Measurements from ENCODE around the gene OR51V1.

DNA sequence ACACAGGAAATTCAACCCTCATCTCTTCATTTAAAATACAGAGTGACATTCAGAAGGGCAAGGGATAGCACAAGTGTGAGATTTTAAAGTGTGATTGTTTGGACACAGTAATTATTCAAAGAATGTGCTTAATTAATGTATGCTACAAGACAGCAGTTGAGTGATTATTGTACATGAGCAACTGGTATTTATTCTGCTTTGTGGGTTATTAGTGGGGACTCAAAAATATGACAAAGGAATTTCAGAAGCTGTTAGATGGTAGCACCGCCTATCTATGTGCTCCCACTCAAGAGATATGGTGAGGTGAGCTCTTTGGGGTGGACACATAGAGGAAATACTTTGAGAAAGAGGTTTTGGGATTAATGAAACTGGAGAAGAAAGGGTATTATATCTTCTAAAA lies 39.6 kb upstream of the OR51V1 start:
- TF ChIP-seq EP300 (IDR thresholded peaks at IDR 0.05) (no peak), BHLHE40 (IDR thresholded peaks at IDR 0.05; ENCODE audit: low read depth, low read length) (no peak), POLR2A (IDR thresholded peaks at IDR 0.05; ENCODE audit: low read length) (no peak), RAD21 (conservative IDR thresholded peaks at IDR 0.05 in 1 of 2, IDR thresholded peaks at IDR 0.05 in 1 of 2) (no peak), CEBPB (IDR thresholded peaks at IDR 0.05) (no peak)
- TF ChIP-seq, protein P1, sequence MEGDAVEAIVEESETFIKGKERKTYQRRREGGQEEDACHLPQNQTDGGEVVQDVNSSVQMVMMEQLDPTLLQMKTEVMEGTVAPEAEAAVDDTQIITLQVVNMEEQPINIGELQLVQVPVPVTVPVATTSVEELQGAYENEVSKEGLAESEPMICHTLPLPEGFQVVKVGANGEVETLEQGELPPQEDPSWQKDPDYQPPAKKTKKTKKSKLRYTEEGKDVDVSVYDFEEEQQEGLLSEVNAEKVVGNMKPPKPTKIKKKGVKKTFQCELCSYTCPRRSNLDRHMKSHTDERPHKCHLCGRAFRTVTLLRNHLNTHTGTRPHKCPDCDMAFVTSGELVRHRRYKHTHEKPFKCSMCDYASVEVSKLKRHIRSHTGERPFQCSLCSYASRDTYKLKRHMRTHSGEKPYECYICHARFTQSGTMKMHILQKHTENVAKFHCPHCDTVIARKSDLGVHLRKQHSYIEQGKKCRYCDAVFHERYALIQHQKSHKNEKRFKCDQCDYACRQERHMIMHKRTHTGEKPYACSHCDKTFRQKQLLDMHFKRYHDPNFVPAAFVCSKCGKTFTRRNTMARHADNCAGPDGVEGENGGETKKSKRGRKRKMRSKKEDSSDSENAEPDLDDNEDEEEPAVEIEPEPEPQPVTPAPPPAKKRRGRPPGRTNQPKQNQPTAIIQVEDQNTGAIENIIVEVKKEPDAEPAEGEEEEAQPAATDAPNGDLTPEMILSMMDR (IDR thresholded peaks at IDR 0.05), result no peak
